ENCODE measurements around the gene PITPNB.

Gene PITPNB

DNA sequence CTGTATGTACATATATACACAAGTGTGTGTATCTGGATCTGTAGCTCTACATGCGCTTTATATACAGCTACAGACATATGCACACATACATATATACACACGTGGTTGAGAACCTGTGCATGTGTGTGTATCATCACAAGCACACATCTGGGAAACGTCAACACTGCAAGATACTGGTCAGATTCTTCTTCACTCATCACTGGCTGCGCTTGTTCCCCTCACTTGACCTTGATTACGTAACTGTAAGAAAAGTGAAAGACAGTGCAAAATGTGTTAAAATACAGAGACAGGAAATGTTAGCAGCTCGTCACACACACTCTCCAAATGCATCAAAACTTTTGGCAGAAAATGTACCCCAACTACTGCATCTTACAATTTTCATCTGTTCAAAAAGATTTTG is 65.6 kb downstream of the PITPNB start:
- DNase-seq = no peak

GRCh38 chr22:27851974-27852746 is 66.9 kb downstream of the PITPNB start:
- no peak for DNase-seq

DNA sequence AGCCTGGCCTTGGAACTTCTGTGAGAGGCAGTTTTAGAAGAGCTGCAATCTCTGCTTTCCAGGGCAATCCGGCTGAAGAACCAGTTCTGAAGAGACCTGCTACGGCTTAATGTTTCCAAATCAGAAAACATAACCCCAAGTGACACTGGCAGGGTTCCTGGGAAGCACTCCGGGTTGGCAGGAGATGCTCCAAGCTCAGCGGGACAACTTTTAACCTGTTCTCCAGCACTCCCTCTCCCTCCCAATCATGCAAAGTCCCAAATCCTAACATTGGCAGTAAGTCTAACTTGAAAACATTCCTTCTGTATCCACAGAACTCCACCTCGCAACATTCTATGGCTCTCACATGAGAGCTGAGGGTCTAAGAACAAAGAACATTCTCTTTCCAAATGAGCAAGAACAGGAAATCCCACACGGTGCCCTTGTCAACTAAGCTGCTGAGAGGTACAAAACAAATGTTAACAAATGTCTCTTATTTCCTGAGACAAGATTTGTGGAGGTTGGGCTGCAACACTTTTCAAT is 69.0 kb downstream of the PITPNB start:
- DNase-seq = no peak

DNA sequence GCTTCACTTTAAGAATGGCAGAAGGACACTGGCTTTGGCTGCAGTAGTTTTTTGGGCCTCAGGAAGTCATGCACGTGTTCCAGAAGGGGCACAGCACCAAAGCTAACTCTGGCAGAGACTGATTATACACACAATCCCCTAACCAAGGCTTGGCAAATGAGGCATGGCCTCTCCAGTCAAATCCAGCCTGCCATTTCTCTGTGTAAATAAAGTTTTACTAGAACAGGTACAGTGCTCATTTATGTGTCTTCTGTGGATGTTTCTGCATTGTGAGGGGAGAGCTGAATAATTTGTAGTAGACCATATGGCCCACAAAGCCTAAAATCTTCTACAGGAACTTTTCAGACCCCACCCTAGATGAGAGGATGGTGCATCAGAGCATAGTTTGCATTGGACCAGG is 71.1 kb downstream of the PITPNB start:
- DNase-seq = no peak

DNA sequence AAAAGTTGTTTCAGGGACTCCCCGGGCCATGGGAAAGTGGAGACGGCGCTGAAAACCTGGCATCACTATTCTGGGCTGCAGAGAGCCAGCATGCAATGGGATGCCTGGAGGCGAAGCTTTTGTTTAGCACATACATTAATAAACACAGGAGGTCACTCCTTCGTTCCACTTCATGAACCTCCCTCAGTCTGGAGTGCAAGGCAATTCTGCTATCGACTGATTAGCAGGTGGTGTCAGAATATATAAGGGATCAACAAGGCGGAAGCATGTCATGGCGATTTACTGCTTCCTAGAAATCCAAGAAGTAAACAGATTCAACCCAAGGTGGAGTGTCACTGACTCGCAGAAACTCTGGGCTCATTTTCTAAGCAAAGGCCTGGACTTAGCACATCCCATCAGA is 72.1 kb downstream of the PITPNB start:
- no peak for DNase-seq

DNA sequence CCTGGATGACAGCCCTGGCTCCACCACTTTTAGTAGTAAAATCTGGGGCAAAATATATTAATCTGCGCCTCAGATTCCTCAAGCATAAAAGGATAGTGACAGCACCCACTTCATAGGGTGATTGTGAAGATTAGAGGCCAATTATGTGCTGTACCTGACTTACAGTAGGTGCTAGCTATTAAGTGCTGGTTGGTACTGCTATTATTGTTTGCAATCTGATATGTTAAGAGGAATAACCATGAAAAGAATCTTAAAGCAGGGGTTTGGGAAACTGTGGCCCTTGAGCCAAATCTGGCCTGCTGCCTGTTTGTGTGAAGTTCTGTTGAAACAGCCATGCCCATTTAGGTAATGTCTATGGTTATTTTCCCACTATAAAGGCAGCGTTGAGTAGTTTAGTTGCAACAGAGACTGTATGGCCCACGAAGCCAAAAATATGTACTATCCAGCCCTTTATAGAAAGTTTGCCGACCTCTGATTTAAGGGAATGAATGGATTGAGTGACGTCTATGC is 72.8 kb downstream of the PITPNB start:
- DNase-seq = no peak

- DNase-seq = no peak
These were observed 73.4 kb downstream of the PITPNB start for GRCh38 chr22:27845644-27846043.

DNA sequence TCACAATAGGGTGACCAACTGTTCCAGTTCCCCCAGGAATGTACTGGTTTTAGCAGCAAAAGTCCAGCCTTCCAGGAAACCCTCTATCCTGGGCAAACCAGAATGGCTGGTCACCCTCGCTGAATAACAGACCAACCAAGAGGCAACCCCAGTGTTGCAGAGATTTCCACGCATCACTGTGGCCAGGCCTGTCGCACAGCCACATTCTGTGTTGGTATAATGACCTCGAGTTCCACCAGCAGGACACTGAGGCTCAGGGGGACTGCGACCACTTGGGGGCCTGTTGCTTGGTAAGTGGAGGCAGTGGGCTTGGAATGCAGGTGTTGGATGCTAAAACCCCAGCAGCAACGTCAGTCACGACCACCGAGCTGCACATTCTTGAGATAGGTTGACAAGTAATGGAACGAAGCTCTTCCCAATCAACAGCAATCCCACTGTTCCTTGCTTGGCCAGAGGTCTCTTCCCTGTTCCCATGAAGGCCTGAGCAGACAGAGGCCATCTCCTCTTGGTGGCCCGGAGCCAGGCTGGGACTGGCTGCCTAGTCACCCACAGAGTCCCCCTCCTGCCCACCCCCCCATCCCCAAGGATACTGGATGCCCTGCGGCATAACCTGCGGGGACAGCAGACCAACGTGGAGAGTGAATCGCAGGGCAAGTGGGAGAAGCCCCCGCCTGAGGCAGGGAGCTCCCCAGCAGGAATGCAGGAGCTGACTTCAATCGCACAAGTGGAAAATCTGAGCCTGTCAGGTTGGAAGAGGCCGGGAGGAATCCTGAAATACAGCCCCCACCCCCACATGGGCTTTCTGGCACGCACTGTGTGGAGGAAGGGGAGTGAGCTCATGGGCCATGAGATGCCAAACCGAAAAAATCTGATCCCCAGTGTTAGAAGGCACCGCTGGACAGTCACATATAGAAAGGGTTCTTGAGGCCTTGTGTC is 74.1 kb downstream of the PITPNB start:
- no peak for DNase-seq

- DNase-seq = no peak
These were observed 74.8 kb downstream of the PITPNB start for GRCh38 chr22:27844256-27844655.

- no peak for DNase-seq
These were observed 75.6 kb downstream of the PITPNB start for GRCh38 chr22:27843441-27843840.

GRCh38 chr22:27842669-27843431 is 76.2 kb downstream of the PITPNB start:
- DNase-seq = no peak

DNA sequence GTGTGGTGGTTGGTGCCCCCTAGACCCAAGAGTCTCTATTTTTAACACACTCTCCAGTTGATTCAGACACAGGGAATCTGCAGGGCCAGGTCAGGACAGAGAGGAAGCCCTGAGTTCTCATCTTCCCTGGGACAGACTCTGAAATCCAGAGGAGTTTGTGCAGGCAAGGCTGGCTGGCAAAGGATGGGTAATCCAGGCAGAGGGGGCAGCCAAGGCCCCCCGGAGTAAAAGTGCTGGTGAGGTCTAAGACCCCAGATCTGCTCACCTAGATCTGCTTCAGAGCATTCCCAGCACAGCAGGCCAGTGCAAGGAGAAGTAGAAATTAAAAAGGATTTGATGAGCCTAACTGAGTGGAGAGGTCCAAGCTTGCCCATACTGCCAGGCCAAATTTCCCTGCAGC is 76.9 kb downstream of the PITPNB start:
- DNase-seq = no peak

- DNase-seq = no peak
These were observed 78.6 kb downstream of the PITPNB start for GRCh38 chr22:27840436-27840835.

DNA sequence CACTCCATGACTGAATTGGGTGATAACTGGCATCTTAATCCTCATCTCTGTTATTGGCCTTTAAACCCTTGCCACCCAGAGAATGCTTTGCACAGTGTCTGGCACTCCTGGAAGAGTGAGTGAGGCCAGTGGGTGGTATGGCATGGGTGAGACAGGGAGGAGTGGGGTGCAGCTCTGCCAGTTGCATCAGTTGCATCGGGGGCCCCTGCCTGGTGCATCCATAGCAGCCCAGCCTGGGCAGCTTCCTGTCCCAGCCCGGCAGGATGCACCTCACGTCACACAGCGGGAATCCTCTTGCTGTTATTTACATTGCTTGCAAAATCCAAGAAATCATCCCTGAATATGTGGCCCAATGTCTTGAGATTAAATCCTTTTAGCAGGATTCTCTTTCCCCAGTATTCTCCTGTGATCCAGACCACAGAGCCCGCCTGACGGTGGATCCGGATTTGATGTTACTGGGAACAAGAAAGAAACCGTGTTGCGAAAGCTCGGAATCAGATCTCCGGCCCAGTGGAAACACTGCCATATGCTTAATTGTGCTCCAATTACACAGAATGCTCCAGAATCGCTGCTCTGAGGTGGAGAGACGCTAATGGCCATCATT is 79.9 kb downstream of the PITPNB start:
- no peak for DNase-seq

- no peak for DNase-seq
These were observed 82.9 kb downstream of the PITPNB start for GRCh38 chr22:27836181-27836580.

- no peak for DNase-seq
These were observed 83.6 kb downstream of the PITPNB start for GRCh38 chr22:27835446-27835845.

- no peak for DNase-seq
These were observed 84.5 kb downstream of the PITPNB start for GRCh38 chr22:27834364-27835185.

DNA sequence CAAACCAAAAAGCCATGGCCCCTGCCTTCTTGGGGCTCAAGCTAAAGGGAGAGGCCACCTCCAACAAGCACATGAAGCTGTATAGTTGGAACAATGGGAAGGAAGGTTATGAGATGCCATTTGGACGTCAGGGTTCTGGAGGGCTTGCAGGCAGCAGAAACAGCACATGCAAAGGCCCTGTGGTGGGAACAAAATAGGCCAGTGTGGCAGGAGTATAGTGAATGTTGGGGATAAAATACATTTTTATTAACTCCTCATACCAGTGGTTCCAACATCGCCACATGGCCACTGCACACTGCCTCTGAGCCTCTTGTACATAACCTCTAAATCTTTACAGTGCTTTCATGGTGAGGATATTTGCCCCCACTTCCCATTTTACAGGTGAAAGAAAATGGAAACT is 85.3 kb downstream of the PITPNB start:
- DNase-seq = no peak

- DNase-seq = no peak
These were observed 86.5 kb downstream of the PITPNB start for GRCh38 chr22:27832606-27833005.

GRCh38 chr22:27829620-27830019 is 89.4 kb downstream of the PITPNB start:
- no peak for DNase-seq

All from stimulated activated CD4-positive, alpha-beta T cell treated with anti-CD3 and anti-CD28 coated beads, Interleukin-2, amount 100 ng/mL, for 24 hours (primary cell).